NCI-H446 treated with DMSO at 0.1 percent for 48 hours (cell line): Measurements from ENCODE around the gene CDYL.

Source experiments
- DNase-seq: peaks from one replicate; lab custom pipeline; 2025; lab: John Stamatoyannopoulos, UW

CDYL gene

DNA sequence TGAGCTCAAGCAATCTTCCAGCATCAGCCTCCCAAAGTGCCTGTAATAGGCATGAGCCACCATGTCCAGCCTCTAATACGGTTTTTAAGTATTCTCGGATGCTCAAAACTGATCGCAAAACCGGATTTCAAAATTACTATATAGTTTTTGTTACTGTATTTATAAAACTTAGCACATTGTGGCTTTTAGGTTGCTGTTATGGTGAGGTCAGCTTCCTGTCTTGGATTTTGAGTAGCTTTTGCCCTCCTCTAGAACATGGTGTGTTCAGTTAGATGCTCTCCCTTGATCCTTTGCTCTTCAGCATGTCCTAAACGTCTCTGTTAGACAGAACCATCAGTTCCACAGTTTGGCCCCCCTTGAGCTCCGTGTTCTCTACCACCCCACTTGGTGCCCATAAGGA, 131.4 kb downstream of the CDYL start:
- no peak for DNase-seq

- no peak for DNase-seq
Measured at GRCh38 chr6:4908062-4908461, 131.9 kb downstream of the CDYL start.

DNA sequence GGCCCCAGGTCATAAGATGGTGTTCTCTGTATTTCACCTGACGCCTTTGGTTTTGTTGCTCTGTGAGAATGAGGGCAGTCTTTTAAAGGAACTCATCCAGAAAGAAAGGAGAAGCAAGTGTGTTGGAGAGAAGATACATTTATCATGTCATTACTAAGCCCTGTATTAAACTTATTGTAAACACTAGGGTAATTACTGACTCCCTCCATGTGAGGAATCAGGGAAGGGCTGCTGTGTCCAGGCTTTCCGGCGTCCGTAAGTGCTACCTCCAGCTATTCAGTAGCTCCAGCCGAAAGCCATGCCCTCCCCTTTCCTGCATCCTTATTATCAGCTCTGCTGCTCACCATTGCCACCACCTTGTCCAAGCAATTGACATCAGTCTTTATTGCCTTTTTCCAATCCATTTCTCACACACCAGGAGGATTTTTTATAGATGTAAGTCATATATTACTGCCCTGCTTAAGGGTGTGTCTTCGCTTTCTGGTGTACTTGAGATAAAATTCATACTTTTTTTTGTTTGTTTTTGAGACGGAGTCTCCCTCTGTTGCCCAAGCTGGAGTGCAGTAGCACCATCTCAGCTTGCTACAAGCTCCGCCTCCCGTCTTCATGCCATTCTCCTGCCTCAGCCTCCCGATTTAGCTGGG, 133.0 kb downstream of the CDYL start:
- no peak for DNase-seq

DNA sequence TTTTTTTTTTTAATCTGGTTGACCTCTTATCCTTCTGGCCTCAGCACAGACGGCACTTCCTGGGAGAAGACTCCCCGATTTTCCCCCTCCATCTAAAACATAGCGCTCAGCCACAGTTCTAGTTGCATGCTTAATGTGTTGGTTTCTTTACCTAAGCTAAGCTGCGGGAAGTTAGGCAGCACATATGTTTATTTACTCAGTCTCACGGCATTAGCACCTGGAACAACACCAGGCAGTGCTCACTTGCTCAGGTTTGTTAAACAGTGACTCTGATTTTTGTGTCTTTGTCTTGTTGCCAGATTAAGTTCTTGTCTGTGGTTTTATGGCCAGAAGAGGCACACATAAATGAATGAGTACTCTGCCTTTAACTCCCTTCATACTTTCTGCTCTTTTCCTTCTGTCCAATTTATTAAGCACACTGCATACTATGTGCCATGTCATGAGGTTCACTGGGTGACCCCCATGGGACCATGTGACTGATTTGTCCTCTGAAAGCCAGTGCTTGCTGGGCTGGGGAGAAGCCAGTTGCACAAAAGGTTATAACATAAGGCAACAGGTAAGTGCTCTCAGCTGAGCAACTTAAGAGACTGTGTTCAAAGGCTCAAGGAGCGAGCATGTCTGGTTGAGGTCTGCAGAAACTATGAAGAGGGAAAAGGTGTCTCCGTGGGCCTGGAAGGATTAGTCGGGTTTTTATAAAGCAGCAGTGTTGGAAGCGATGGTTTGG, 134.0 kb downstream of the CDYL start:
- no peak for DNase-seq

DNA sequence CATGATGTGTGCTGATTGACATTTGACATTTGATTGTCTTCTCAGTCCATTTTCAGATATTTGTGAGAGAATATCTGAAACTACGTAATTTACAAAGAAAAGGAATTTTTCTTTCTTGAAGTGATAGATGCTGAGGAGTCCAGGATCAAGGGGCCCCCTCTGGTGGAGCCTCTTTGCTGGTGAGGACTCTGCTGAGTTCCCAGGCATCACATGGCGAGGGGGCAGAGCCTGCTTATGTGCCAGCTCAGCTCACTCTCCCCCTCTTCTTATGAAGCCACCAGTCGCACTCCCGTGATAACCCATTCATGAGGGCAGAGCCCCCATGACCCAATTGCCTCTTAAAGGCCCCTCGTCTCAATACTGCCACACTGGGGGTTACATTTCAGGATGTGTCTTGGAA, 136.4 kb downstream of the CDYL start:
- no peak for DNase-seq

- no peak for DNase-seq
Measured at GRCh38 chr6:4913705-4914419, 137.7 kb downstream of the CDYL start.

DNA sequence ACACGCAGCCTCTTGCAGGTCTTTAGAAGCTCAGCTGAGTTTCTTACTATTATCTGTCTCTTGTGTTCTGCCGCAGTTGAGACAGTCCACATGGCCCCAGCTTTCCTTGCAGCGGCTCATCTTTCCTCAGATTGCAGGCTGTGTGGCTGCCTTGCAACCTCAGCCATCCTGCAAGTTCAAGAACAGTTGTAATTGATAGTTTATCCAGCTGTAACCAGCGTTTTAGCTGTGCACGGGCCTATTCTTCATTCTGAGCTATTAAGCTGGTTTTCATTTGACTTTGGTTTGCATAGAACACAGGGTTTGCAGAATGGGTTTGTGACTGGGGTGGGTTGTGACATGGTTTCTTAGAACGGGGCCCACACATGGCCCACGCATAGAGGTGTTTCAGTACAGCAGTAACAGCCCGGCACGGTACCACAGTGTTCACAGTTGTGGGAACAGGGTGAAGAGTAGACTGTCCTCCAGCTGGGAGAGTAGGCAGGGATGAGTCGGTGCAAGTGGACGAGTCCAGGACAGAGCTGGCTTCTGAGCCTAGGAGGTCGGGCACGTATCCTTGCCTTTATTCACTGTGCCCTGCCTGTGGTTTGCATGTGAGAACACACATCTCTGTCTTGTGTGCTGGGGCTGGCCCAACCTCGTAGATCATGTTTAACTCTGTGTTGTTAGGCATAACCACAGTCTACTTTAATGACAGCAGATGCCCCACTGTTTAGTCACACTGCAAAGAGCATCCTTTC, 138.4 kb downstream of the CDYL start:
- no peak for DNase-seq

DNA sequence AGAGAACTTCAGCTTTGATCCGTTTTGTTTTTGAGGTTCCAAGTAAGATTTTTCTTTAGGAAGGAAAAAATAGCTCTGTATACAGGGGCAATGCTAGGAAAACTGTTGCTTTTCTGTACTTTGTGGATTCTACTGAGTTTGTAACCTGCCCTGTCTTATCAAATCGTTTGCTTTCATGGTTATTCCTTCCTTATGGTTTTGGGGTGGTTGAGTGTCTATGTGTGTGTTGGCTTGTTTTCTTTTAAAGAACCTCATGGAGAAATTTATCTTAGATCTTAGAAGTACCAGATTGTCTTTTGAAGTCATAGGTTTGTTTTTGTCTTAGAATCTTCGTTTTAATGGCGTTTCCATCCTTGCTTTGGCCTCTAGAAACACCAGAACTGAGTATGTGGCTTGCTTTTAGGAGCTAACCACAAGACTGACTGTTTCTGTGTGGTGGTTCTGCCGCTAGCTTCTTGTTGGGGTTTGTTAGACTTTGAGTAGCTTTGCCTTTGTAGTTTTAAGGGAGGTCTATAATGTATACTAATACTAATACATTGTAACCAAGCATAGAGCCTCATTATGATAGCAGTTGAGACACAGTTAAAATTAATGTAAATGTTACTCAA, 140.9 kb downstream of the CDYL start:
- DNase-seq, result no peak

GRCh38 chr6:4920914-4921410, 144.8 kb downstream of the CDYL start:
- no peak for DNase-seq

DNA sequence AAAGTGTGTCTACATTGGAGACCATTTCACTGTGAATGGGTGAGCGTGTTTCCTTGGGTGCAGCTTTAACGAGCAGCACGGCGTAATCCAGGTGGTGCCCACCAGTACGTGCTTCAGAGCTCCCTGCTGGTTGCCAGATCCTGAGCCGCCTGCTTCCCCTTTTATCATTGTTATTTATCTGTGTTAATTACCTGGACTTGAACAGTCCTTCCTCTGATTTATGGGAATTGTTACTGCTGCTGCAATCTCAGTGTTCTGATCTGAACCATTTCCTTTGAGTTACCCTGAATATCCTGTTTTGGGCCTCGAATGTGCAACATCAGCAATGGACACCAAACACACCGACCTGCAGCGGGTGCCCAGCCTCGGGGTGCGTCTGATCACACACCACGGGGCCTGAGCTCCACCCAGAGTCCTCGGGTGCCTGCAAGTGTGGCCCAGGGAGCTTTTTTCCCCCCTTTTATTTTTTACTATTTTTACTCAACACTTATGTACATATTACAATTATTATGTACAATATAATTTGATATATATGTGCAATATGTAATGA, 146.4 kb downstream of the CDYL start:
- no peak for DNase-seq

- no peak for DNase-seq
Measured at GRCh38 chr6:4923081-4923480, 146.9 kb downstream of the CDYL start.

- no peak for DNase-seq
Measured at GRCh38 chr6:4924661-4925271, 148.6 kb downstream of the CDYL start.

GRCh38 chr6:4925580-4925979, 149.4 kb downstream of the CDYL start:
- no peak for DNase-seq

GRCh38 chr6:4928426-4928825, 152.2 kb downstream of the CDYL start:
- DNase-seq, result no peak

DNA sequence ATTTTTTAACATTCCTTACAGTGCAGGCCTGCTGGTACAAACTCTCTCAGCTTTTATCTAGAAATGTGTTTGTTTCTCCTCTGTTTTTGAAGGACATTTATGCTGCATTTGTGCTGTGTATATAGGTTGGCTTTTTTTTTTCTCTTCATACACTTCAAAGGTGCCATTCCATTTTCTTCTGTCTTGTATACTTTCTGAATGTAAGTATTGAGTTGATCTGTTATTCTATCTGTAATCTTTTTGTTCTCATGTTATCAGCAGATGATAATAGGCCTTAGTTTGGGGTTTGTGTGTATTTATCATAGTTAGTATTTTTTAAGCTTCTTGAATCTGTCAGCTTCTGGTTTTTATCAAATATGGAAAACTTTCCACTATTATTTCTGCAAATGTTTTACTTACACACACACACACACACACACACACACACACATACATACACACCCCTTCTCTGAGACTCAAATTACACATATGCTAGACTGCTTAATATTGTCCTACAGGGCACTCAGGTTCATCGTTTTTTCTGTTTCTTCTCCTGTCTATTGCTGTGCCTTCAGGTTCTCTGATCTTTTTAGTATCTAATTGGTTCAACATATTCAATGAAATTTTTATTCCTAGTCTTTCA, 153.0 kb downstream of the CDYL start:
- no peak for DNase-seq

GRCh38 chr6:4930025-4930691, 154.0 kb downstream of the CDYL start:
- no peak for DNase-seq

- no peak for DNase-seq
Measured at GRCh38 chr6:4931530-4932227, 155.5 kb downstream of the CDYL start.

- DNase-seq, result no peak
Measured at GRCh38 chr6:4932228-4932903, 156.2 kb downstream of the CDYL start.

GRCh38 chr6:4935486-4935885, 159.3 kb downstream of the CDYL start:
- DNase-seq, result no peak
